Measurements from ENCODE around the gene RHBG. TPM values are rescaled to one million over a fixed set of nuclear protein-coding genes. Genes with fewer than 3 reads are reported as not detected.
A peak's percentile ranks its signal among the peaks of the same experiment; 100 is the strongest.
"Not testable (repeated sequence)": the region's sequence is repeated elsewhere in the genome, so short reads cannot be mapped to it uniquely, and the experiment has no call there.

RHBG gene, protein sequence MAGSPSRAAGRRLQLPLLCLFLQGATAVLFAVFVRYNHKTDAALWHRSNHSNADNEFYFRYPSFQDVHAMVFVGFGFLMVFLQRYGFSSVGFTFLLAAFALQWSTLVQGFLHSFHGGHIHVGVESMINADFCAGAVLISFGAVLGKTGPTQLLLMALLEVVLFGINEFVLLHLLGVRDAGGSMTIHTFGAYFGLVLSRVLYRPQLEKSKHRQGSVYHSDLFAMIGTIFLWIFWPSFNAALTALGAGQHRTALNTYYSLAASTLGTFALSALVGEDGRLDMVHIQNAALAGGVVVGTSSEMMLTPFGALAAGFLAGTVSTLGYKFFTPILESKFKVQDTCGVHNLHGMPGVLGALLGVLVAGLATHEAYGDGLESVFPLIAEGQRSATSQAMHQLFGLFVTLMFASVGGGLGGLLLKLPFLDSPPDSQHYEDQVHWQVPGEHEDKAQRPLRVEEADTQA
- not detected for total RNA-seq

DNA sequence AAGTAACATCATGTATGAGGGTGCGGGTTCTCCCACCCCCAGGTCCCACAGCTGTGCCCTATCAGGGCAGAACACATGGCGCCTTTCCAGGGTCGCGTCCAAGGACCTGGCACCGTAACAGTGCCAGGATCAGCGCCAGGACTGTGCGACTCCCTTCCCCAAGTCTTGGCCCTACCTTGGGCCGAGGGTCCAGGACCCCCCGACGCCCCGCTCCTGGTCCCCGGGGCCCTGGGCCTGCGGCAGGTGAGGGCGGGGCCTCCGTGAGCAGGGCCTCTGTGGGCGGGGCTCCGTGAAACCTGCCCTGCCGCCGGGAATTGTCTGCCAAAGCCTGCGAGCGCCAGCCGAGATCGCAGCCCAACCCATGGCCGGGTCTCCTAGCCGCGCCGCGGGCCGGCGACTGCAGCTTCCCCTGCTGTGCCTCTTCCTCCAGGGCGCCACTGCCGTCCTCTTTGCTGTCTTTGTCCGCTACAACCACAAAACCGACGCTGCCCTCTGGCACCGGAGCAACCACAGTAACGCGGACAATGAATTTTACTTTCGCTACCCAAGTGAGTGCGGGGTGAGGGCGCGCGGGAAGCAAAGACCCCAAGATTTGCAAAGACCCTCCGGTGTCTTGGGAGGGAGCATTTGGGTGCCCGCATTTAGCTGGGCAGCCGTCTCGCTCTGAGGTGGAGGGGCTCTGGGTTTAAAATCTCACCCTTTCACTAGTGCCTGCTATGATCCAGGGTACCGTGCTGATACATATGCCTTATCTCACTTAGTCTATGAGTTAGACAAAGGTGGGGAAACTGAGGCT lies at the start of gene RHBG:
Gene RHBG (plus strand): TSS at position 323 of the 796 bp plus-strand sequence. CDS start 39 bp downstream, at position 362.
- peak; percentile 18 for DNase-seq
- Mint-ChIP-seq H3K4me1 (peaks cover 2% of the 10 kb centered on the region), H3K27ac (no peak within 1 kb of the TSS), H3K4me3 (peak within 1 kb of the TSS; percentile 29), H3K9me3 (no peaks in the 10 kb centered on the region), H3K27me3 (peaks cover 63% of the 10 kb centered on the region), H3K36me3 (no peaks in the 10 kb centered on the region)

DNA sequence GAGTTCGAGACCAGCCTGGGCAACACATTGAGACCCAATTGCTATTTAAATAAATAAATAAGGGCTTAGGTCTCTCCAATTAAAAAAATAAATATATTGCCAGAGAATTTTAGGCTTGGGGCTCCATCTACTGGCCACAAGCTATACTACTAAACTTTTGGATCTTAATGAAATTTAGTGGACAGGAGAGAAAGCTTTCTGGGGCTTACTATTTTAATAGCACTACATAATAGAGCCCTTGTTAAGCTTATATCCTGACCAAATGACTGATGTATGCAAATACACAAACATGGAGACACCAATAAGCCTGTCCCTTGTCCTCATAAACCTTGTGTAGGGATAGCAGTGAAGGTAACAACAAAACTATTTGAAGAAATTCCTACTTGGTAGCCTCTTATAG lies 49.3 kb upstream of the RHBG start:
- H3K27me3 Mint-ChIP-seq, result no peaks in the 10 kb centered on the region
- H3K9me3 Mint-ChIP-seq, result no peaks in the 10 kb centered on the region
- H3K36me3 Mint-ChIP-seq, result peaks cover 25% of the 10 kb centered on the region
- DNase-seq, result no peak
- H3K4me3 Mint-ChIP-seq, result no peak overlapping the region
- no peak overlapping the region for H3K27ac Mint-ChIP-seq
- H3K4me1 Mint-ChIP-seq, result no peaks in the 10 kb centered on the region

DNA sequence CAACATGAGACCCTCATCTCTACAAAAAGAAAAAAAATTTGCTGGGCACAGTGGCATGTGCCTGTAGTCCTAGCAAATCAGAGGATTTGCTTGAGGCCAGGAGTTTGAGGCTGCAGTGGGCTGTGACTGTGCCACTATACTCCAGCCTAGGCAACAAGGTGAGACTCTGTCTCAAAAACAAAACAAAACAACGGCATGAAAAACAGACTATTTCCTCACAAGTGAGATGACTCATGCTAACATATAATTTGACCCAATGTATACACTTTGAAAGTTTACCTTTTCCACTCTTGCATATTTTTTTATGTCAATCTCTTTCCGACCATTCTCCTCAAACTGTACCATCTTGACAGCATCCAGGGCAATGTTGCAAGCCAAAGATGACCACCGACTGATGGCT lies 48.5 kb upstream of the RHBG start:
- no peak for DNase-seq
- H3K4me1 Mint-ChIP-seq, result no peaks in the 10 kb centered on the region
- H3K9me3 Mint-ChIP-seq, result no peaks in the 10 kb centered on the region
- H3K4me3 Mint-ChIP-seq, result no peak overlapping the region
- no peaks in the 10 kb centered on the region for H3K27me3 Mint-ChIP-seq
- H3K36me3 Mint-ChIP-seq, result peaks cover 32% of the 10 kb centered on the region
- H3K27ac Mint-ChIP-seq, result no peak overlapping the region

DNA sequence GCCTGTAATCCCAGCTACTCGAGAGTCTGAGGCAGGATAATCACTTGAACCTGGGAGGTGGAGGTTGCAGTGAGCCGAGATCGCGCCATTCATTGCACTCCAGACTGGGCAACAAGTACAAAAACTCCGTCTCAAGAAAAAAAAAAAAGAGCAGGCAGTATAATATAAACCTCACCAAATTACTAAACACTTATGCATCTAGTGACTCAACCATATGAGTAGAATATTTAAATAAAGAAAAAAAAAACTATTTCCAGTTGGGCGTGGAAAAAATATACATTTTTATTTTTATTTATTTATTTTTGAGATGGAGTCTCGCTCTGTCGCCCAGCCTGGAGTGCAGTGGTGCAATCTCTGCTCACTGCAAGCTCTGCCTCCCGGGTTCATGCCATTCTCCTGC lies 45.8 kb upstream of the RHBG start:
- not testable (repeated sequence) for H3K27me3 Mint-ChIP-seq, DNase-seq, H3K9me3 Mint-ChIP-seq, H3K4me3 Mint-ChIP-seq, H3K27ac Mint-ChIP-seq, H3K4me1 Mint-ChIP-seq
- peaks cover 26% of the 10 kb centered on the region for H3K36me3 Mint-ChIP-seq

DNA sequence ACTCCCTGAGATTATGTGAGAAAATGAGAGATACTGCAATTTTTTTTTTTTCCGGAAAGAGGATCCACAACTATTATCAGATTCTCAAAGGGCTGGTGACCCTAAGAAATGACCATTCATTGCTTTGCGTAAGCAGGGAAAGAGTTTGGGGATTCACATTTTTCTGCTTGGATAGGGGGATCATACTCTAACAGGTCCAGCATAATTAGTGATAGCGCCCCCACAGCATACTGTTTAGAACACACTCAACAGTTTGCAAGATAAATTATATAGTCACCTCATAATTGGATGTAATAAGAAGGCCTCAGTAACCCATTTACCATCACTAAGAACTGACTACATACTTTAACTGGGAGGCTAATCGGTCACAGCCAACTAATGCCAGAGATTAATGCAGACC lies 32.8 kb upstream of the RHBG start:
- H3K9me3 Mint-ChIP-seq, result no peaks in the 10 kb centered on the region
- no peaks in the 10 kb centered on the region for H3K27me3 Mint-ChIP-seq
- H3K27ac Mint-ChIP-seq, result peak overlapping the region; percentile 93
- H3K4me3 Mint-ChIP-seq, result peak overlapping the region; percentile 98
- DNase-seq, result no peak
- H3K4me1 Mint-ChIP-seq, result peaks cover 25% of the 10 kb centered on the region
- H3K36me3 Mint-ChIP-seq, result peaks cover 49% of the 10 kb centered on the region

DNA sequence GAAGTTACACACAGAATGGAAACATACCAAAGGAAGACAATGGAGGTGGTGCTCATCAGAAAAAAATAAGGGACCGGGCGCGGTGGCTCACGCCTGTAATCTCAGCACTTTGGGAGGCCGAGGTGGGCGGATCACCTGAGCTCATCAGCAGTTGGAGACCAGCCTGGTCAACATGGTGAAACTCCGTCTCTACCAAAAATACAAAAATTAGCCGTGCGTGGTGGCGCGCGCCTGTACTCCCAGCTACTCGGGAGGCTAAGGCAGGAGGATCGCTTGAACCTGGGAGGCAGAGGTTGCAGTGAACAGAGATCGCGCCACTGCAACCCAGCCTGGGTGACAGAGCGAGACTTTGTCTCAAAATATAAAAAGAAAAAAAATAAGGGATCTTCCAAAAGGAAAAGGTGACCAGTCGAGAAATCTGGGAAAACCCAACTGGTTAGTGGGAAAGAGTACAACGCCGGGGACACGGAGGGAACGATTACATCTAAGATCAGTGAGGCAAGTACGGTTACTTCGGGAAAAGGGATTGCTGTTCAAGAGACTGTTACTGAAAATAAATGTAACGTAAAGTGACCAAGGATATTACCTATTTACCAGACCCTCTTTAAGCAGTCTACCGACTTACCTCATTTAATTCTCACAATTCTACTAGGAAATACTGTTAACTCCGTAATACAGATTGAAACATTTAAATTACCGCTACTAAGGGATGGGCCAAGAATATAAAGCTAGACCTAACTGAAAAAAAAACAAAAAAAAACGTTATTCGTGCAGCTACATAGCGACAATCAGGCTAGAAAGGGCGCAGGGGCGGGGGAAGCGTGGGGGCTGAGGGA lies 31.7 kb upstream of the RHBG start:
- no peaks in the 10 kb centered on the region for H3K9me3 Mint-ChIP-seq
- peak; percentile 10 for DNase-seq
- peak overlapping the region; percentile 98 for H3K4me3 Mint-ChIP-seq
- H3K4me1 Mint-ChIP-seq, result peaks cover 28% of the 10 kb centered on the region
- no peaks in the 10 kb centered on the region for H3K27me3 Mint-ChIP-seq
- H3K27ac Mint-ChIP-seq, result peak overlapping the region; percentile 93
- H3K36me3 Mint-ChIP-seq, result peaks cover 44% of the 10 kb centered on the region

DNA sequence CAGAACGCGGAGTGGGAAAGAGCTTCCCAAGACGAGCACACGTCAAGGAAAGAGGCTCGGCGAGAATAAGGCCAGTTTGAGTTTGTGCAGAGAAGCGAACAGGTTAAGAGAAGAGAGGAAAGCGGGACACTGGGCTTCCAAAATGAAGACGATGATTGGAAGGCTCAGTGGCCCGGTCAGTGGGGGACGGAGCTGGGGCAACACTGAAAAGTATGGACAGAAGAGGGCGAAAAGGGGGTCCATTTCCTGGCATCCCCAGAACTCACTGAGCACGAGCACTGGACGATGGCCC lies 31.2 kb upstream of the RHBG start:
- peak overlapping the region; percentile 93 for H3K27ac Mint-ChIP-seq
- no peak for DNase-seq
- H3K4me3 Mint-ChIP-seq, result peak overlapping the region; percentile 98
- peaks cover 39% of the 10 kb centered on the region for H3K36me3 Mint-ChIP-seq
- peaks cover 28% of the 10 kb centered on the region for H3K4me1 Mint-ChIP-seq
- no peaks in the 10 kb centered on the region for H3K9me3 Mint-ChIP-seq
- H3K27me3 Mint-ChIP-seq, result no peaks in the 10 kb centered on the region

DNA sequence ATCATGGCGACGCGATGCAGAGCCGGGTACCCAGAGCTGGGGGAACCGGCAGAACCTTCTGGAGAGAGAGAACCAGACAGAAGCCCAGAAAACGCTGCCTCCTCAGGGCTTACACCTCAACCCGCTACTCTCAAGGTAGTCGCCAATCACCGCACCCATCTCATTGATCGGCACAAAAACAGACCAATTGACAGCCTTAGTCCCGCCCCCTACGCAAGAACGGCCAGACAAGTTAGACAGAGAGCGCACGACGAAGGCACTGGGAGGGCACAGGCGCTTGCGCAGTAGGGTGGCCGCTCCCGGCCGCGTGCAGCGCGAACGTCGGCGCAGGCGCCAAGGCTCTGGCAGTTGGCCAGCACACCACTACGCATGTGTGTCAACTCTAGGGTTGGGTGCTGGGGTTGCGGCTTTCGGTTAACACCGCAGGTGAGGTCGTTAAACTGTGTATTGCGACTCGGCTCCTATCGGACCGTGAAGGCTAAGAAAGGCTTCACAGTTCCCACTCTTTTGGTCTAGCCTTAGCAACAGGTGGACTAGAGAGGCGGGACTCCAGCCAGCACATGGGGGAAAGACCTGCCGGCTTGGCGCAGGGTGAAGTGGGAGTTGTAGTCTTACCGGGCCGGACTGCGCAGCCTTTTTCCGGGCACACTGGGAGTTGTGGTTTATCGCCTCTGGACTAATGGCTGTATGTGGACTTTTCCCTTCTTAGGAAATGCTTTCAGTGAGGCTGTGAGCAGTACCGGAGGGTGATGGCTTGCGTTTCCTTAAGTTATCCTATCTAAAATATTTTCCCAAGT lies 30.6 kb upstream of the RHBG start, which contains the start of the genes CCT3 and TSACC:
Gene CCT3 (minus strand): TSS at position 113 of the 797 bp plus-strand sequence. CDS start 108 bp downstream, at position 5.
Gene TSACC (plus strand): TSS at position 347 of the 797 bp plus-strand sequence. CDS start 1,232 bp downstream, outside the sequence.
- peak; percentile 99 for DNase-seq
- Mint-ChIP-seq H3K4me3 (peak within 1 kb of the TSS; percentile 98), H3K36me3 (peaks cover 37% of the 10 kb centered on the region), H3K9me3 (no peaks in the 10 kb centered on the region), H3K27ac (peak within 1 kb of the TSS; percentile 93), H3K4me1 (peaks cover 28% of the 10 kb centered on the region), H3K27me3 (no peaks in the 10 kb centered on the region)

DNA sequence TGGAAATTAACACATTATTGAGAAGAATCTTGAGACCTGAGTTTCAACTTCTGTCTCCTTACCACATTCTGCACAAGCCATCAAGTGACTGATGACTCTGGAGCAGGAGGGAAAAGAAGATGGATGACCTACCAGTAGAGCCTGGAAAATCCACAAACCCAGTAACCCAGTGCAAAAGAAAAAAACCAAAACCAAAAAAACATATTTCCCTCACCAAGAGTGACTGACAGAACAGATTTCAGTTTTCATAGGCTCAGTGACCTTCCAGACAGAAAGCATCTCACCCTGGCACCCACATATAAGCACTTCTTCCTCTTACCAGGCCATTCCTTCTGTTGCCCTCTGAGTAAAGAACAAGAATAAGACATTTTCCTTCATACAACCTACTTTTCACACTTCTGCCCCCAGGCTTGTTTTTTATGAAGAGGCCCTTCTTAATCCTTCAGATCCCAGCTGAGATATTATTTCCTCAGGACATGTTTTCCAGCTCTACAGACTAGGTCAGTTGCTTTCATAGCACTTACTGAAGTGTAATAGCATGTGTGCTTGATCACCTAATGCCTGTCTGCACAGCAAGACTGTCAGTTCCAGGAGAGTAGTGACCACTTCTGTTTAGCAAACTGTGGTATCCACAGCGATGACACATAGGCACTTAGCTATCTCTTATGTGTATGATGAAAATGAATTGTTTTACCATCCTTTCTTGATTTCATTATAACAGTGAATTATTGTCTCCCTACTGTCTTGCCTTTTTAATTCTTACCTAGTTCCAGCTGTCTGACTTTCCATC lies 26.6 kb upstream of the RHBG start:
- peaks cover 11% of the 10 kb centered on the region for H3K27me3 Mint-ChIP-seq
- no peaks in the 10 kb centered on the region for H3K9me3 Mint-ChIP-seq
- DNase-seq, result no peak
- H3K4me3 Mint-ChIP-seq, result no peak overlapping the region
- H3K4me1 Mint-ChIP-seq, result peaks cover 6% of the 10 kb centered on the region
- no peak overlapping the region for H3K27ac Mint-ChIP-seq
- H3K36me3 Mint-ChIP-seq, result peaks cover 7% of the 10 kb centered on the region

DNA sequence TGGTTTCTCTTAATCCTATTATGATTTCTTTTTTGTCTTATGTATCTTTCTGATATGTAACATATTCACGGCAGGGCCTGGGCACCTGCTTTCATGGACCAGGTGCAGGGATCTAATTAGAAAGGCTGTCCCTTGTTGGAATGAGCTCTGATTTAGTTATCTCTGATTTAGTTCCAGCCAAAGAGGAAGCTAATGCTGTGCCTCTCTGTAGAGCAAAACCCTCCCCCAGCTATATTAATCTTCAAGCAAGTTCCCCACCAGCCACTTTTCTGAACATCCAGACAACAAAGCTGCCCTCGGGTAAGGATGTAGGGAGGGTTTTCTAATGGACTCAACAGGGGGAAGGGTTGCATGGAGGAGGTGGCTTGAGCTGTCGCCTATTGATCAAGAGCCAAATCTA lies 24.6 kb upstream of the RHBG start:
- H3K27me3 Mint-ChIP-seq, result peaks cover 11% of the 10 kb centered on the region
- no peak for DNase-seq
- H3K27ac Mint-ChIP-seq, result no peak overlapping the region
- H3K36me3 Mint-ChIP-seq, result no peaks in the 10 kb centered on the region
- H3K4me3 Mint-ChIP-seq, result no peak overlapping the region
- H3K9me3 Mint-ChIP-seq, result no peaks in the 10 kb centered on the region
- peaks cover 3% of the 10 kb centered on the region for H3K4me1 Mint-ChIP-seq

DNA sequence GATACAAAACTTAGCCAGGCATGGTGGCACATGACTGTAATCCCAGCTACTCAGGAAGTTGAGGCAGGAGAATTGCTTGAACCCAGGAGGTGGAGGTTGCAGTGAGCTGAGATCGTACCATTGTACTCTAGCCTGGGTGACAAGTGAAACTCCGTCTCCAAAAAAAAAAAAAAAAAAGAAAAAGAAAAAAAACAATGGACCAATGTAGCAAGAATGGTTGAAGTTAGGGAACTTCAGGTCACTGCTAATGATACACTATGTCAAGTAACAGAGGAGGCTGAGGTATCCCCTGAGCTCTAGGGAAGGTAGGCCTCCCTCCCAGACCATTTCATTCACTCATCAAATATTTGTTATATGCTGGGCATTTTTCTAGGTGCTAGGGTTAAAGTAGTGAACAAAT lies 23.0 kb upstream of the RHBG start:
- not testable (repeated sequence) for H3K4me3 Mint-ChIP-seq, H3K9me3 Mint-ChIP-seq, H3K27ac Mint-ChIP-seq, H3K4me1 Mint-ChIP-seq, DNase-seq, H3K36me3 Mint-ChIP-seq
- H3K27me3 Mint-ChIP-seq, result peaks cover 18% of the 10 kb centered on the region

DNA sequence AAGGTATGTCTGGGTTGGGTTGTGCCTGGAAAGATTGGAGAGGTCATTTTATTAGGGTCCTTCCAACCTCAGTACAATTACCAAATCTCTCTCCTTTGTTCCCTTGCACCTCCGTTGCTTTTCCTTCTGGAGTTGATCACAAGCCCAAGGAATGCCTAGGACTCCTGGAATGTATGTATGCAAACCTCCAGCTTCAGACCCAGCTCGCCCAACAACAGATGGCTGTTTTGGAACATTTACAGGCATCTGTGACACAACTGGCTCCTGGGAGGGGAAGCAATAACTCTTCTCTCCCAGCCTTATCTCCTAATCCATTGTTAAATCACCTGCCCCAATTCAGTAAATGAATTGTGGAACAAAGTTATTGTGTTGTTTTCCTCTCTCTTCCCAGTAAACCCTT lies 22.4 kb upstream of the RHBG start:
- H3K9me3 Mint-ChIP-seq, result no peaks in the 10 kb centered on the region
- no peak overlapping the region for H3K4me3 Mint-ChIP-seq
- peaks cover 18% of the 10 kb centered on the region for H3K27me3 Mint-ChIP-seq
- H3K36me3 Mint-ChIP-seq, result no peaks in the 10 kb centered on the region
- H3K27ac Mint-ChIP-seq, result no peak overlapping the region
- peaks cover 3% of the 10 kb centered on the region for H3K4me1 Mint-ChIP-seq
- no peak for DNase-seq

DNA sequence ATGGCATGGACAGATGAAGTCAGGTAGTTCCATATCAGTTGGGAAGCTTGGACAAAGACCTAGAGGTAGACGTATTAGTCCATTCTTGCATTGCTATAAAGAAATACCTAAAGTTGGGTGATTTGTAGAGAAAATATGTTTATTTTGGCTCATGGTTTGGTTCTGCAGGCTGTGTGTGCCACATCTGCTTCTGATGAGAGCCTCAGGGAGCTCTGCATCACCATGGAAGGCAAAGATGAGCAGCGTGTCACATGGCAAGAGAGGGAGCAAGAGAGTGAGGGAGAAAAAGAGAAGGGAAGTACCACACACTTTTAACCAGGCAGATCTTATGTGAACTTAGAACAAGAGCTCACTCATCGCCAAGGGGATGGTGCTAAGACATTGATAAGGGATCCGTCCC lies 21.7 kb upstream of the RHBG start:
- Mint-ChIP-seq H3K27ac (no peak overlapping the region), H3K4me1 (no peaks in the 10 kb centered on the region), H3K4me3 (no peak overlapping the region), H3K27me3 (peaks cover 18% of the 10 kb centered on the region), H3K36me3 (no peaks in the 10 kb centered on the region), H3K9me3 (no peaks in the 10 kb centered on the region)
- no peak for DNase-seq

DNA sequence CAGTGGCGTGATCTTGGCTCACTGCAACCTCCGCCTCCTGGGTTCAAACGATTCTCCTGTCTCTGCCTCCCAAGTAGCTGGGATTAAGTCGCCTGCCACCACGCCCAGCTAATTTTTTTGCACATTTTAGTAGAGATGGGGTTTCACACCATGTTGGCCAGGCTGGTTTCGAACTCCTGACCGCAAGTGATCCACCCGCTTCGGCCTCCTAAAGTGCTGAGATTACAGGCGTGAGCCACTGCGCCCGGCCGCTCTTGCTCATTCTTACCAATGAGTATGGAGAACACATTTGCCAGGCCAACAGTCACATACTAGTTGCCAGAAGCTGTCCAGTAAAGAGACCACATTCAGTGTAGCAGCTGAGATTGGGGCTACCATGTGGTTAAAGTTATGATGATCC lies 16.5 kb upstream of the RHBG start:
- not testable (repeated sequence) for H3K4me1 Mint-ChIP-seq, H3K4me3 Mint-ChIP-seq, DNase-seq, H3K9me3 Mint-ChIP-seq, H3K36me3 Mint-ChIP-seq, H3K27ac Mint-ChIP-seq
- H3K27me3 Mint-ChIP-seq, result peaks cover 39% of the 10 kb centered on the region

Measured in activated naive CD8-positive, alpha-beta T cell treated with anti-CD3 and anti-CD28 coated beads for 36 hours (primary cell).